ENCODE measurements around the gene ELMO3. TPM values are rescaled to one million over a fixed set of nuclear protein-coding genes. Genes with fewer than 3 reads are reported as not detected.

Gene ELMO3
- total RNA-seq, 1 experiment from 2014 or later: 45.8 TPM

GRCh38 chr16:67150047-67150832 lies 48.7 kb upstream of the ELMO3 start:
- Histone ChIP-seq H3K27me3 (ENCODE audit: insufficient read depth, low read length) (no peaks in the 10 kb centered on the region), H3K36me3 (ENCODE audit: control insufficient read depth in 1 of 2, insufficient read depth in 2 of 2, low read length in 2 of 2) (peaks cover 16 to 24% of the 10 kb centered on the region in 2 experiments; a peak in 3 of 4 replicates), H3K9ac (ENCODE audit: low read length) (peak overlapping the region; percentile 67), H3K27ac (ENCODE audit: low read depth, low read length) (peak overlapping the region; percentile 66), H3K4me1 (ENCODE audit: control insufficient read depth in 1 of 2, insufficient read depth in 2 of 2, low read length in 2 of 2) (peaks cover 3 to 21% of the 10 kb centered on the region in 2 experiments; a peak in 3 of 4 replicates), H3K4me2 (ENCODE audit: low read length) (peak overlapping the region; percentile 83), H3K9me3 (ENCODE audit: control insufficient read depth in 1 of 2, insufficient read depth in 1 of 2, low read depth in 1 of 2, low read length in 2 of 2) (no peaks in the 10 kb centered on the region), H3K79me2 (ENCODE audit: insufficient read depth, low read length) (no peaks in the 10 kb centered on the region), H3K9me2 (ENCODE audit: insufficient read depth) (no peaks in the 10 kb centered on the region), H4K20me1 (ENCODE audit: insufficient read depth) (no peaks in the 10 kb centered on the region), H3K4me3 (replicated peaks in 1 of 2; ENCODE audit: low read depth in 1 of 2, low read length in 2 of 2) (peak overlapping the region; percentile 39 to 61), H2AFZ (ENCODE audit: low read depth, low read length, poor library complexity, severe bottlenecking) (no peak overlapping the region)
- no peak for DNase-seq (ENCODE audit: low read depth, low spot score)
- ATAC-seq: peak; percentile 63
- ChIA-PET POLR2A (interaction anchor here (0.7 to 0.8 kb wide), 2 partner anchors 9 to 251 kb away, joined by 3 to 4 read pairs; no protein-coding TSS in a partner anchor), RAD21 (ENCODE audit: low non-redundant PET in 1 of 2, low total read pairs in 2 of 2, uncharacterized antibody in 2 of 2, unreplicated experiment in 2 of 2) (interaction anchor here (0.6 to 1.1 kb wide), 3 partner anchors 21 to 132 kb away, joined by 3 to 4 read pairs (median 3); no protein-coding TSS in a partner anchor), CTCF (interaction anchor here (0.5 to 5.8 kb wide), 5 partner anchors 10 to 189 kb away, joined by 3 to 79 read pairs (median 3); partner anchors contain the start of genes CES3, FBXL8 and TRADD)
- peak; percentile 6; the same call in 1 of the 2 replicates for TF ChIP-seq POLR2AphosphoS5 (IDR thresholded peaks at IDR 0.05; ENCODE audit: low read depth, low read length)
- peak; percentile 52; the same call in 1 of the 2 replicates for TF ChIP-seq ZFX (IDR thresholded peaks at IDR 0.05)
- peak; percentile 70 for TF ChIP-seq EGR1 (IDR thresholded peaks at IDR 0.05; ENCODE audit: low read depth)
- TF ChIP-seq SRF (IDR thresholded peaks at IDR 0.05; ENCODE audit: low read depth): no peak
- TF ChIP-seq CBX3 (IDR thresholded peaks at IDR 0.05; ENCODE audit: low read depth): no peak
- intact Hi-C loops (cut with micrococcal nuclease): no loop called here
- no TSS peak for BruUV-seq (replicated peaks)

- ATAC-seq (peak; percentile 69), DNase-seq (ENCODE audit: low read depth, low spot score) (no peak)
- H3K9ac ChIP-seq (ENCODE audit: low read length): peak within 1 kb of the TSS; percentile 67
- intact Hi-C loops (cut with micrococcal nuclease): no loop called here
- RAD21 ChIA-PET (ENCODE audit: low non-redundant PET in 1 of 2, low total read pairs in 2 of 2, uncharacterized antibody in 2 of 2, unreplicated experiment in 2 of 2): interaction anchor here (0.6 to 0.7 kb wide), 2 partner anchors 20 to 46 kb away, joined by 3 read pairs; no protein-coding TSS in a partner anchor
- H3K27me3 ChIP-seq (ENCODE audit: insufficient read depth, low read length): no peaks in the 10 kb centered on the region
- no peaks in the 10 kb centered on the region for H3K9me3 ChIP-seq (ENCODE audit: control insufficient read depth in 1 of 2, insufficient read depth in 1 of 2, low read depth in 1 of 2, low read length in 2 of 2)
- BruUV-seq (replicated peaks): no TSS peak
- H3K4me1 ChIP-seq (ENCODE audit: control insufficient read depth in 1 of 2, insufficient read depth in 2 of 2, low read length in 2 of 2): peaks cover 3 to 28% of the 10 kb centered on the region in 2 experiments; a peak in 3 of 4 replicates
- no peaks in the 10 kb centered on the region for H4K20me1 ChIP-seq (ENCODE audit: insufficient read depth)
- peak within 1 kb of the TSS; percentile 39 to 61 for H3K4me3 ChIP-seq (replicated peaks in 1 of 2; ENCODE audit: low read depth in 1 of 2, low read length in 2 of 2)
- H3K79me2 ChIP-seq (ENCODE audit: insufficient read depth, low read length): no peaks in the 10 kb centered on the region
- H3K4me2 ChIP-seq (ENCODE audit: low read length): peak within 1 kb of the TSS; percentile 83
- POLR2A ChIA-PET: interaction anchor here (0.7 to 0.8 kb wide), 2 partner anchors 8 to 250 kb away, joined by 3 to 4 read pairs; no protein-coding TSS in a partner anchor
- peaks cover 12 to 18% of the 10 kb centered on the region in 2 experiments; a peak in 3 of 4 replicates for H3K36me3 ChIP-seq (ENCODE audit: control insufficient read depth in 1 of 2, insufficient read depth in 2 of 2, low read length in 2 of 2)
- peak within 1 kb of the TSS; percentile 66 for H3K27ac ChIP-seq (ENCODE audit: low read depth, low read length)
- CTCF ChIA-PET: interaction anchor here (0.8 to 5.8 kb wide), 5 partner anchors 9 to 196 kb away, joined by 3 to 79 read pairs (median 3); partner anchors contain the start of genes CES3, FBXL8 and TRADD
- H3K9me2 ChIP-seq (ENCODE audit: insufficient read depth): no peaks in the 10 kb centered on the region
- no peak within 1 kb of the TSS for H2AFZ ChIP-seq (ENCODE audit: low read depth, low read length, poor library complexity, severe bottlenecking)
- TF ChIP-seq MAX (IDR thresholded peaks at IDR 0.05): 0 out of 2 replicates have a peak, but pooled peaks have one; percentile 38
- TF ChIP-seq RAD21 (IDR thresholded peaks at IDR 0.05; ENCODE audit: low read depth): no peak
- TF ChIP-seq POLR2AphosphoS5 (IDR thresholded peaks at IDR 0.05; ENCODE audit: low read depth, low read length): peak; percentile 14; the same call in 1 of the 2 replicates
- no peak for TF ChIP-seq ELF1 (IDR thresholded peaks at IDR 0.05; ENCODE audit: borderline replicate concordance, low read depth)
- TF ChIP-seq CEBPB (IDR thresholded peaks at IDR 0.05; ENCODE audit: low read depth): no peak
- no peak for TF ChIP-seq EZH2 (IDR thresholded peaks at IDR 0.05)
- no peak for TF ChIP-seq CBX3 (IDR thresholded peaks at IDR 0.05; ENCODE audit: low read depth)
- TF ChIP-seq TCF7L2 (IDR thresholded peaks at IDR 0.05; ENCODE audit: borderline replicate concordance, extremely low read depth, insufficient read depth, insufficient read length): no peak
- no peak for TF ChIP-seq JUND (IDR thresholded peaks at IDR 0.05)
- TF ChIP-seq ZNF274 (IDR thresholded peaks at IDR 0.05; ENCODE audit: low read depth, low read length): no peak
- TF ChIP-seq SIN3A (IDR thresholded peaks at IDR 0.05; ENCODE audit: low read depth): no peak
- no peak for TF ChIP-seq YY1 (IDR thresholded peaks at IDR 0.05; ENCODE audit: extremely low read depth, insufficient replicate concordance, low read depth, low read length)
- no peak for TF ChIP-seq SP1 (IDR thresholded peaks at IDR 0.05; ENCODE audit: low read depth)
- TF ChIP-seq ZBTB33 (IDR thresholded peaks at IDR 0.05; ENCODE audit: extremely low read depth, insufficient replicate concordance, low read length): no peak
These were observed 48.0 kb upstream of the ELMO3 start, which contains the start of gene B3GNT9 for GRCh38 chr16:67150833-67151396. TSS of gene B3GNT9 (minus strand) at chr16:67150998. CDS start at chr16:67150485, 513 bp downstream.

All from HCT116 (cell line).